Neural cell (in vitro differentiated cells): ENCODE results near the gene IFRD1. TPM values are rescaled to one million over a fixed set of nuclear protein-coding genes. Genes with fewer than 3 reads are reported as not detected.

Experiments
- H2AFZ ChIP-seq: fragments of 200-600, 300-800 bp; sonication (generic), shearing (Covaris generic); 2 replicates; pipeline ENCODE4 v1.6.0; 2014; ENCODE audit warnings: low read depth, mild to moderate bottlenecking, antibody characterized with exemption, low read length, moderate library complexity
- H3F3A ChIP-seq: fragments of 200-600 bp; shearing (Covaris generic); 2 replicates; pipeline ENCODE4 v1.6.1; 2016; ENCODE audit warnings: mild to moderate bottlenecking, moderate library complexity, mixed read lengths, antibody characterized with exemption, low read length; ENCODE audit not compliant: insufficient read depth, poor library complexity, severe bottlenecking
- H3K27ac ChIP-seq: fragments of 200-600, 300-800 bp; sonication (generic), shearing (Covaris generic); 2 replicates; pipeline ENCODE4 v1.5.1; 2014; ENCODE audit warnings: mild to moderate bottlenecking, low read length, moderate library complexity
- H3K27me3 ChIP-seq: fragments of 300-800, 200-600 bp; sonication (generic), shearing (Covaris generic); 2 replicates; pipeline ENCODE4 v1.6.0; 2014; ENCODE audit warnings: mild to moderate bottlenecking, low read depth, low read length, moderate library complexity; ENCODE audit not compliant: insufficient read depth
- H3K36me3 ChIP-seq: fragments of 300-800, 200-600 bp; sonication (generic), shearing (Covaris generic); 2 replicates; pipeline ENCODE4 v1.5.1; 2014; ENCODE audit warnings: mild to moderate bottlenecking, antibody characterized with exemption, low read length, moderate library complexity; ENCODE audit not compliant: insufficient read depth
- H3K4me2 ChIP-seq: fragments of 300-800, 200-600 bp; sonication (generic), shearing (Covaris generic); 2 replicates; pipeline ENCODE4 v1.6.0; 2014; ENCODE audit warnings: mild to moderate bottlenecking, low read length
- H3K4me3 ChIP-seq: fragments of 300-800, 200-600 bp; sonication (generic), shearing (Covaris generic); 2 replicates; pipeline ENCODE4 v1.5.1; 2014; ENCODE audit warnings: mild to moderate bottlenecking, low read length, moderate library complexity
- H3K79me2 ChIP-seq: fragments of 200-600 bp; shearing (Covaris generic); replicated peaks from 2 replicates; pipeline ENCODE4 v1.6.0; 2014; ENCODE audit warnings: mild to moderate bottlenecking, low read length, moderate library complexity; ENCODE audit not compliant: insufficient read depth
- H3K9ac ChIP-seq: fragments of 300-800, 200-600 bp; sonication (generic), shearing (Covaris generic); 2 replicates; pipeline ENCODE4 v1.6.1; 2016; ENCODE audit warnings: mild to moderate bottlenecking, low read length, mixed read lengths
- H3K9me2 ChIP-seq: fragments of 200-600 bp; shearing (Covaris generic); 2 replicates; pipeline ENCODE4 v1.6.1; 2016; ENCODE audit warnings: mild to moderate bottlenecking, low read length, mixed read lengths; ENCODE audit not compliant: insufficient read depth
- H3K9me3 ChIP-seq: fragments of 200-600, 300-800 bp; sonication (generic), shearing (Covaris generic); 2 replicates; pipeline ENCODE4 v1.6.1; 2016; ENCODE audit warnings: mild to moderate bottlenecking, mixed run types, low read length, moderate library complexity, mixed read lengths
- H4K20me1 ChIP-seq: fragments of 200-600 bp; shearing (Covaris generic); 2 replicates; pipeline ENCODE4 v1.6.1; 2016; ENCODE audit warnings: mild to moderate bottlenecking, mixed run types; ENCODE audit not compliant: insufficient read depth
- CTCF ChIP-seq: fragments of 450-650 bp; IDR thresholded peaks from 2 replicates; pipeline ENCODE4 v1.5.1; 2014; ENCODE audit warnings: antibody characterized with exemption, mild to moderate bottlenecking, moderate library complexity; ENCODE audit not compliant: poor library complexity, severe bottlenecking
- EP300 ChIP-seq: fragments of 450-650 bp; conservative IDR thresholded peaks from 2 replicates; pipeline ENCODE4 v1.6.1; 2014; ENCODE audit warnings: antibody characterized with exemption, mild to moderate bottlenecking, moderate library complexity; ENCODE audit not compliant: poor library complexity, severe bottlenecking
- EZH2 ChIP-seq: fragments of 200-600, 300-800 bp; shearing (Covaris generic), sonication (generic); IDR thresholded peaks from 2 replicates; pipeline ENCODE4 v1.6.1; 2014; ENCODE audit warnings: antibody characterized with exemption, low read length, borderline replicate concordance, mild to moderate bottlenecking; ENCODE audit not compliant: insufficient read depth, poor library complexity, severe bottlenecking
- MXI1 ChIP-seq: fragments of 450-650 bp; conservative IDR thresholded peaks from 2 replicates; pipeline ENCODE4 v1.6.1; 2014; ENCODE audit warnings: antibody characterized with exemption, mild to moderate bottlenecking; ENCODE audit not compliant: poor library complexity, severe bottlenecking
- POLR2AphosphoS5 ChIP-seq: IDR thresholded peaks from 2 replicates; pipeline ENCODE4 v1.6.1; 2012
- RAD21 ChIP-seq: fragments of 450-650 bp; conservative IDR thresholded peaks from 2 replicates; pipeline ENCODE4 v1.6.1; 2014; ENCODE audit warnings: antibody characterized with exemption, mild to moderate bottlenecking, moderate library complexity
- REST ChIP-seq: IDR thresholded peaks from 2 replicates; pipeline ENCODE4 v1.6.1; 2012; ENCODE audit warnings: borderline replicate concordance
- SMC3 ChIP-seq: fragments of 450-650 bp; conservative IDR thresholded peaks from 2 replicates; pipeline ENCODE4 v1.6.1; 2014; ENCODE audit warnings: antibody characterized with exemption, mild to moderate bottlenecking, moderate library complexity; ENCODE audit not compliant: poor library complexity
- TAF1 ChIP-seq: IDR thresholded peaks from 2 replicates; pipeline ENCODE4 v1.6.1; 2012; ENCODE audit warnings: low read depth
- polyA plus RNA-seq: library from polyadenylated mRNA; depleted of rRNA; stranded (reverse); fragments of >200 nt; gene quantifications from 2 replicates; pipeline ENCODE4 v1.2.3, GENCODE V29; 2014

IFRD1 gene
- polyA plus RNA-seq, 1 donor from 2014 or later, result 270 TPM

GRCh38 chr7:112488264-112488552 is 37.9 kb downstream of the IFRD1 start:
- no peak overlapping the region for H3K27ac ChIP-seq

GRCh38 chr7:112492186-112492585 is 41.9 kb downstream of the IFRD1 start:
- Histone ChIP-seq H3K9me3 (no peaks in the 10 kb centered on the region), H3K9ac (no peak overlapping the region), H3K36me3 (no peaks in the 10 kb centered on the region), H3K9me2 (no peaks in the 10 kb centered on the region), H4K20me1 (no peaks in the 10 kb centered on the region), H3F3A (no peaks in the 10 kb centered on the region), H3K4me3 (no peak overlapping the region), H3K27me3 (no peaks in the 10 kb centered on the region), H2AFZ (no peak overlapping the region), H3K79me2 (no peaks in the 10 kb centered on the region), H3K4me2 (no peak overlapping the region), H3K27ac (no peak overlapping the region)
- TF ChIP-seq SMC3, result no peak
- no peak for TF ChIP-seq EP300
- no peak for TF ChIP-seq EZH2
- no peak for TF ChIP-seq RAD21
- no peak for TF ChIP-seq REST
- no peak for TF ChIP-seq TAF1
- TF ChIP-seq CTCF, result no peak

More at GRCh38 chr7:112488264-112488552, 37.9 kb downstream of the IFRD1 start:
- no peaks in the 10 kb centered on the region for H3K9me3 ChIP-seq
- H3K9me2 ChIP-seq, result no peaks in the 10 kb centered on the region
- H3K36me3 ChIP-seq, result no peaks in the 10 kb centered on the region
- H3K27me3 ChIP-seq, result no peaks in the 10 kb centered on the region
- no peak overlapping the region for H3K9ac ChIP-seq
- no peak overlapping the region for H3K4me3 ChIP-seq
- H3K4me2 ChIP-seq, result no peak overlapping the region
- no peak for TF ChIP-seq RAD21
- no peak for TF ChIP-seq POLR2AphosphoS5
- no peak for TF ChIP-seq EP300
- TF ChIP-seq EZH2, result no peak
- no peak for TF ChIP-seq MXI1
- no peak for TF ChIP-seq SMC3
- TF ChIP-seq TAF1, result no peak
- H2AFZ ChIP-seq, result no peak overlapping the region
- no peaks in the 10 kb centered on the region for H3K79me2 ChIP-seq
- no peaks in the 10 kb centered on the region for H4K20me1 ChIP-seq
- H3F3A ChIP-seq, result no peaks in the 10 kb centered on the region

GRCh38 chr7:112494656-112495055 is 44.4 kb downstream of the IFRD1 start:
- no peaks in the 10 kb centered on the region for H3K36me3 ChIP-seq
- no peak overlapping the region for H3K27ac ChIP-seq
- H3K9ac ChIP-seq, result no peak overlapping the region
- no peaks in the 10 kb centered on the region for H3K27me3 ChIP-seq
- H2AFZ ChIP-seq, result no peak overlapping the region
- H3K4me3 ChIP-seq, result no peak overlapping the region
- no peak overlapping the region for H3K4me2 ChIP-seq
- H3K9me3 ChIP-seq, result no peaks in the 10 kb centered on the region
- H4K20me1 ChIP-seq, result no peaks in the 10 kb centered on the region
- H3K9me2 ChIP-seq, result no peaks in the 10 kb centered on the region
- no peaks in the 10 kb centered on the region for H3K79me2 ChIP-seq
- no peak for TF ChIP-seq POLR2AphosphoS5
- TF ChIP-seq MXI1, result no peak
- TF ChIP-seq SMC3, result no peak
- no peak for TF ChIP-seq CTCF
- no peak for TF ChIP-seq EZH2
- no peak for TF ChIP-seq TAF1
- no peak for TF ChIP-seq RAD21
- no peak for TF ChIP-seq REST
- no peak for TF ChIP-seq EP300
- H3F3A ChIP-seq, result no peaks in the 10 kb centered on the region
